ENCODE data around the gene CD27. TPM values are rescaled to one million over a fixed set of nuclear protein-coding genes. Genes with fewer than 3 reads are reported as not detected.
A peak's percentile ranks its signal among the peaks of the same experiment; 100 is the strongest.

Gene CD27
- total and polyA plus RNA-seq, 2 experiments from 2014 or later = 0.53 TPM; not detected in 1

DNA sequence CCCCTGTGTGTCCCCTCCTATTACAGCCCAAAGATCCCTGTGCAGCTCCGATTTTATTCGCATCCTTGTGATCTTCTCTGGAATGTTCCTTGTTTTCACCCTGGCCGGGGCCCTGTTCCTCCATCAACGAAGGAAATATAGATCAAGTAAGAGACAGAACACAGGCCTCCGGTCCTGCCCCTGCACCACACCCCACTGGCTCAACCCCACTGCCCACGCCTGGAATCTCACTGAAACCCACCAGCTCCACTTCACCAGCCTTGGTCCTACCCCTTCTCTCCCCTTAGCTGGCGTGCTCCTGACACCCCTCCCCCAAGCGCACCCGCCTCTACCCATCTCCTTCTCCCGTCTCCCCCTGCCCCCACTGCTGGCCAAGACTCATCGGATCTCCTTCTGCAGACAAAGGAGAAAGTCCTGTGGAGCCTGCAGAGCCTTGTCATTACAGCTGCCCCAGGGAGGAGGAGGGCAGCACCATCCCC is 6.2 kb downstream of the CD27 start (continued):
- TF ChIP-seq ZNF331 (CRISPR knock-in tag; IDR thresholded peaks at IDR 0.05; ENCODE audit: low read depth) (peak; percentile 40; the same call in 1 of the 2 replicates), CREB1 (CRISPR knock-in tag; IDR thresholded peaks at IDR 0.05; ENCODE audit: low read depth) (0 out of 2 replicates have a peak, but pooled peaks have one; percentile 11)

DNA sequence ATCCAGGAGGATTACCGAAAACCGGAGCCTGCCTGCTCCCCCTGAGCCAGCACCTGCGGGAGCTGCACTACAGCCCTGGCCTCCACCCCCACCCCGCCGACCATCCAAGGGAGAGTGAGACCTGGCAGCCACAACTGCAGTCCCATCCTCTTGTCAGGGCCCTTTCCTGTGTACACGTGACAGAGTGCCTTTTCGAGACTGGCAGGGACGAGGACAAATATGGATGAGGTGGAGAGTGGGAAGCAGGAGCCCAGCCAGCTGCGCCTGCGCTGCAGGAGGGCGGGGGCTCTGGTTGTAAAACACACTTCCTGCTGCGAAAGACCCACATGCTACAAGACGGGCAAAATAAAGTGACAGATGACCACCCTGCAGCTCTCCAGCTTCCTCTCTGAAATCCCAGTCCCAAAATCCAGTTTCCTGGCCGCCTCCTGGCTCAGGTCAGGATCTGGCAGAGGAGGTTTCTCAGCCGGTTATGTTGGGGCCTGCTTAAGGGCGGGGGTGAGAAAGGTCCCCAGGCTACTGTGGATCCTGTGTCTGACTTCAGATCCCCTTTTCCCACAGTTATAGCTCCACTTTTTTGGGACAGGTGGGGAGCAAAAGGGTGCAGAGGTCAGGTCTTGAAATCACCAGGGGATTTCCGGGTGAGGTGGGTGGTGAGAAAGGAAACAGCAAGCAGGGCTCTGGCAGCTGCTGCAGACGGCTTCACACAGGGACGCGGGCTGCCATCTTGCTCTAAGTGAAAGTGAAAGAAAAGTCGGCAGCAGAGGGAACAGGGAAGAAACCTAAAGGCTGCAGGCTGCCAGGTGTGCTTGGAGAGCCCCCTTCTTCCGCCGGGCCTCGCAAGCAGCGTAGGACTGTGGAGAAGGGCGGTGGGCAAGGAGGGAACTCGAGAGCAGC is 6.8 kb downstream of the CD27 start, which contains the start of gene TAPBPL:
TSS of gene TAPBPL (plus strand) at position 695 of the 897 bp plus-strand sequence. CDS start 207 bp downstream, outside the sequence.
- Mint-ChIP-seq H3K27me3 (ENCODE audit: insufficient read depth, low read depth, poor library complexity) (peaks cover 17% of the 10 kb centered on the region), H3K36me3 (ENCODE audit: low read depth) (no peaks in the 10 kb centered on the region), H3K4me3 (peak within 1 kb of the TSS; percentile 63), H3K4me1 (peaks cover 42% of the 10 kb centered on the region), H3K27ac (peak within 1 kb of the TSS; percentile 97), H3K9me3 (no peaks in the 10 kb centered on the region)
- H2AFZ ChIP-seq = peak within 1 kb of the TSS; percentile 90
- 0 out of 2 replicates have a peak, but pooled peaks have one; percentile 1 for TF ChIP-seq CREB1 (CRISPR knock-in tag; IDR thresholded peaks at IDR 0.05; ENCODE audit: low read depth)
- no peak for TF ChIP-seq EZH2phosphoT487 (IDR thresholded peaks at IDR 0.05; ENCODE audit: unreplicated experiment)
- H3K27me3 ChIP-seq (ENCODE audit: insufficient read depth) = no peaks in the 10 kb centered on the region
- H3K9me2 ChIP-seq (ENCODE audit: insufficient read depth) = no peaks in the 10 kb centered on the region
- H4K20me1 ChIP-seq (replicated peaks; ENCODE audit: insufficient read depth) = no peaks in the 10 kb centered on the region
- peak within 1 kb of the TSS; percentile 86 for H3K27ac ChIP-seq (ENCODE audit: low read depth)
- no peaks in the 10 kb centered on the region for H3K36me3 ChIP-seq (ENCODE audit: insufficient read depth)
- peaks cover 29% of the 10 kb centered on the region for H3K4me1 ChIP-seq (ENCODE audit: insufficient read depth)
- peak within 1 kb of the TSS; percentile 44 for H3K4me3 ChIP-seq
- DNase-seq (ENCODE audit: low spot score) (peak; percentile 73), ATAC-seq (peak; percentile 35)
- H3F3A ChIP-seq (replicated peaks; ENCODE audit: low read depth) = peaks cover 6% of the 10 kb centered on the region; the same call in 1 of the 2 replicates
- peak within 1 kb of the TSS; percentile 77 for H3K4me2 ChIP-seq
- no peaks in the 10 kb centered on the region for H3K79me2 ChIP-seq (replicated peaks; ENCODE audit: insufficient read depth)

DNA sequence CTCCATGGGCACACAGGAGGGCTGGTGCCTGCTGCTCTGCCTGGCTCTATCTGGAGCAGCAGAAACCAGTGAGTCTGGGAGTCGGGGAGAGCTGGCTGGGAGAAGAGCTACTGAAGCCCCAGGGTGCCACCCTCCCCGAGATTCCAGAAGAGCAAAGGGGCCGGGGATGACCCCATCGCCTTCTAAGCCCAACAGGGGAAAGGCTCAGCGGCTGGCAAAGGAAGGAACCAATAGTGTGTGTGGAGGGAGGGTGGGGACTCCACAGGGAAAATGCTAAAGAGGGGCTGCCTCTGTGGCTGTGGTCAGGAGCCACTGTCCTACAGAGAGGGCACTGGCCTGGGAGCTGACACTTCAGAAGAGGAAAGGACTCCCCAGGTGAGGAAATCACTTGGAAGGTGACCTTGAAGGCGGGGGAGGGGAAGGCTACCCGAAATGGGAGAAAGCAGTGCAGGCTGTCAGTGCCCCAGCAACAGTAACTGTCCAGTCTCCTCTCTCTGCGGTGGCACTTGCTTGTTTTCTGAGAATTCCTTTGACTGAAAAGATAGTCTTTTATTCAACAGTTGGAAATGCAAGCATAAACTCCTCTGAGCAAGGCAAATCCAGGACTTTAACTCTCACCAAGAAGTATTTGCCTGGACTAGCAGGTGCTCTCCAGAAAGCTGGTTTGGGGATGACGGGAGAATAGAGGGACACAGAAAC is 7.6 kb downstream of the CD27 start:
- Mint-ChIP-seq H3K9me3 (no peaks in the 10 kb centered on the region), H3K36me3 (ENCODE audit: low read depth) (no peaks in the 10 kb centered on the region), H3K27me3 (ENCODE audit: insufficient read depth, low read depth, poor library complexity) (peaks cover 17% of the 10 kb centered on the region), H3K4me1 (peaks cover 42% of the 10 kb centered on the region), H3K27ac (peak overlapping the region; percentile 97), H3K4me3 (peak overlapping the region; percentile 63)
- no peaks in the 10 kb centered on the region for H3K36me3 ChIP-seq (ENCODE audit: insufficient read depth)
- TF ChIP-seq EZH2 (IDR thresholded peaks at IDR 0.05; ENCODE audit: low read depth, unreplicated experiment) (no peak), CREB1 (CRISPR knock-in tag; IDR thresholded peaks at IDR 0.05; ENCODE audit: low read depth) (no peak), NANOG (IDR thresholded peaks at IDR 0.05; ENCODE audit: borderline replicate concordance) (no peak)
- no peaks in the 10 kb centered on the region for H3K79me2 ChIP-seq (replicated peaks; ENCODE audit: insufficient read depth)
- peaks cover 29% of the 10 kb centered on the region for H3K4me1 ChIP-seq (ENCODE audit: insufficient read depth)
- DNase-seq (ENCODE audit: low spot score) = no peak
- peak overlapping the region; percentile 77 for H3K4me2 ChIP-seq
- peak overlapping the region; percentile 44 for H3K4me3 ChIP-seq
- H4K20me1 ChIP-seq (replicated peaks; ENCODE audit: insufficient read depth) = no peaks in the 10 kb centered on the region
- no peaks in the 10 kb centered on the region for H3K9me2 ChIP-seq (ENCODE audit: insufficient read depth)
- H3K27me3 ChIP-seq (ENCODE audit: insufficient read depth) = no peaks in the 10 kb centered on the region
- H3F3A ChIP-seq (replicated peaks; ENCODE audit: low read depth) = peaks cover 6% of the 10 kb centered on the region; the same call in 1 of the 2 replicates
- H3K27ac ChIP-seq (ENCODE audit: low read depth) = peak overlapping the region; percentile 86; the same call in 1 of the 2 replicates
- ATAC-seq = peak; percentile 13
- peak overlapping the region; percentile 90 for H2AFZ ChIP-seq
